Astrocyte (in vitro differentiated cells and primary cell): ENCODE results near the gene TMPRSS13. TPM values are rescaled to one million over a fixed set of nuclear protein-coding genes. Genes with fewer than 3 reads are reported as not detected.

Source experiments
- DNase-seq: peaks from one replicate; pipeline ENCODE4 v3.0.0-alpha.2; 2010; ENCODE audit warnings: low read depth
- FAIRE-seq: peaks from 2 replicates; lab custom pipeline; 2011; peaks lifted over from hg19 to GRCh38; lab: Jason Lieb, UNC
- H2AFZ ChIP-seq: 2 replicates; pipeline ENCODE4 v1.6.0; 2012; ENCODE audit warnings: low read depth, low read length, inconsistent platforms
- H3K27ac ChIP-seq: 2 replicates; pipeline ENCODE4 v1.5.1; 2011; ENCODE audit warnings: low read depth, low read length, inconsistent platforms
- H3K27me3 ChIP-seq: 2 replicates; pipeline ENCODE4 v1.6.0; 2011; ENCODE audit warnings: low read length, inconsistent platforms; ENCODE audit not compliant: insufficient read depth
- H3K36me3 ChIP-seq: 2 replicates; pipeline ENCODE4 v1.5.1; 2011; ENCODE audit warnings: low read length, inconsistent platforms; ENCODE audit not compliant: insufficient read depth
- H3K4me1 ChIP-seq: 2 replicates; pipeline ENCODE4 v1.5.1; 2011; ENCODE audit warnings: low read length, inconsistent platforms; ENCODE audit not compliant: insufficient read depth
- H3K4me2 ChIP-seq: 2 replicates; pipeline ENCODE4 v1.6.0; 2012; ENCODE audit warnings: low read length, inconsistent platforms
- H3K4me3 ChIP-seq: 2 replicates; pipeline ENCODE4 v1.5.1; 2011; ENCODE audit warnings: low read depth, mild to moderate bottlenecking, low read length, inconsistent platforms; ENCODE audit not compliant: insufficient read depth
- H3K79me2 ChIP-seq: 2 replicates; pipeline ENCODE4 v1.6.0; 2012; ENCODE audit warnings: mild to moderate bottlenecking, low read length, inconsistent platforms; ENCODE audit not compliant: insufficient read depth
- H3K9ac ChIP-seq: 2 replicates; pipeline ENCODE4 v1.6.0; 2012; ENCODE audit warnings: mild to moderate bottlenecking, low read length, inconsistent platforms
- H3K9me3 ChIP-seq: 2 replicates; pipeline ENCODE4 v1.5.1; 2012; ENCODE audit warnings: low read depth, mild to moderate bottlenecking, low read length, inconsistent platforms; ENCODE audit not compliant: insufficient read depth
- H4K20me1 ChIP-seq: 2 replicates; pipeline ENCODE4 v1.6.0; 2012; ENCODE audit warnings: low read length, inconsistent platforms; ENCODE audit not compliant: insufficient read depth
- H3K27ac Mint-ChIP-seq: one replicate; pipeline ENCODE4 v1.8.0; 2021; ENCODE audit warnings: mild to moderate bottlenecking, mixed read lengths; ENCODE audit not compliant: unreplicated experiment
- H3K27me3 Mint-ChIP-seq: one replicate; pipeline ENCODE4 v1.8.0; 2021; ENCODE audit warnings: low read depth, mixed read lengths; ENCODE audit not compliant: unreplicated experiment
- H3K36me3 Mint-ChIP-seq: one replicate; pipeline ENCODE4 v1.8.0; 2021; ENCODE audit warnings: low read depth, mixed read lengths; ENCODE audit not compliant: unreplicated experiment
- H3K4me1 Mint-ChIP-seq: one replicate; pipeline ENCODE4 v1.8.0; 2021; ENCODE audit warnings: low read depth, mixed read lengths; ENCODE audit not compliant: unreplicated experiment
- H3K4me3 Mint-ChIP-seq: one replicate; pipeline ENCODE4 v1.8.0; 2021; ENCODE audit warnings: mild to moderate bottlenecking, moderate library complexity, mixed read lengths; ENCODE audit not compliant: unreplicated experiment
- H3K9me3 Mint-ChIP-seq: one replicate; pipeline ENCODE4 v1.8.0; 2021; ENCODE audit warnings: mild to moderate bottlenecking, mixed read lengths; ENCODE audit not compliant: unreplicated experiment
- CTCF ChIP-seq: IDR thresholded peaks from 2 replicates; pipeline ENCODE4 v1.5.1; 2011; ENCODE audit warnings: low read depth, mild to moderate bottlenecking, inconsistent platforms, low read length, moderate library complexity; ENCODE audit not compliant: insufficient read depth
- EZH2 ChIP-seq: IDR thresholded peaks from 2 replicates; pipeline ENCODE4 v1.6.1; 2012; ENCODE audit warnings: mild to moderate bottlenecking, low read length, inconsistent platforms; ENCODE audit not compliant: insufficient read depth
- total RNA-seq: library from RNA; stranded (reverse); gene quantifications from 2 replicates; pipeline ENCODE4 v1.2.1, GENCODE V29; 2021

Gene TMPRSS13
- total RNA-seq, 1 donor from 2014 or later: 0.66 TPM

GRCh38 chr11:117930668-117931330 is 1.6 kb upstream of the TMPRSS13 start:
- FAIRE-seq (no peak), DNase-seq (no peak)
- H3K27ac ChIP-seq: no peak overlapping the region
- H2AFZ ChIP-seq: no peak overlapping the region
- H3K4me1 Mint-ChIP-seq: peaks cover 12% of the 10 kb centered on the region
- no peaks in the 10 kb centered on the region for H3K79me2 ChIP-seq
- TF ChIP-seq CTCF (no peak), EZH2 (no peak)
- H3K9me3 Mint-ChIP-seq: no peaks in the 10 kb centered on the region
- no peak overlapping the region for H3K4me2 ChIP-seq
- H3K36me3 ChIP-seq: no peaks in the 10 kb centered on the region
- H3K4me3 Mint-ChIP-seq: no peak overlapping the region
- H3K9ac ChIP-seq: no peak overlapping the region
- no peaks in the 10 kb centered on the region for H4K20me1 ChIP-seq
- H3K27me3 ChIP-seq: peaks cover 17% of the 10 kb centered on the region
- H3K27ac Mint-ChIP-seq: no peak overlapping the region
- no peaks in the 10 kb centered on the region for H3K36me3 Mint-ChIP-seq
- H3K27me3 Mint-ChIP-seq: peaks cover 56% of the 10 kb centered on the region
- no peaks in the 10 kb centered on the region for H3K9me3 ChIP-seq
- no peaks in the 10 kb centered on the region for H3K4me1 ChIP-seq
- no peak overlapping the region for H3K4me3 ChIP-seq

- DNase-seq: no peak
- Histone ChIP-seq H4K20me1 (no peaks in the 10 kb centered on the region), H3K9me3 (no peaks in the 10 kb centered on the region), H3K9ac (no peak overlapping the region), H3K36me3 (no peaks in the 10 kb centered on the region), H3K79me2 (no peaks in the 10 kb centered on the region), H2AFZ (no peak overlapping the region), H3K27me3 (peaks cover 20% of the 10 kb centered on the region), H3K4me2 (no peak overlapping the region), H3K27ac (no peak overlapping the region), H3K4me1 (no peaks in the 10 kb centered on the region), H3K4me3 (no peak overlapping the region)
- Mint-ChIP-seq H3K27ac (no peak overlapping the region), H3K27me3 (peaks cover 59% of the 10 kb centered on the region), H3K36me3 (no peaks in the 10 kb centered on the region), H3K9me3 (no peaks in the 10 kb centered on the region), H3K4me3 (no peak overlapping the region), H3K4me1 (peaks cover 12% of the 10 kb centered on the region)
- TF ChIP-seq CTCF (no peak), EZH2 (no peak)
- no peak for FAIRE-seq
Observed at GRCh38 chr11:117929916-117930570, 841 bp upstream of the TMPRSS13 start.
